ENCODE data around the gene C2CD4C. TPM values are rescaled to one million over a fixed set of nuclear protein-coding genes. Genes with fewer than 3 reads are reported as not detected.
"Not testable (repeated sequence)": the region's sequence is repeated elsewhere in the genome, so short reads cannot be mapped to it uniquely, and the experiment has no call there.

C2CD4C gene
- total RNA-seq, 2 experiments from 2014 or later: not detected

DNA sequence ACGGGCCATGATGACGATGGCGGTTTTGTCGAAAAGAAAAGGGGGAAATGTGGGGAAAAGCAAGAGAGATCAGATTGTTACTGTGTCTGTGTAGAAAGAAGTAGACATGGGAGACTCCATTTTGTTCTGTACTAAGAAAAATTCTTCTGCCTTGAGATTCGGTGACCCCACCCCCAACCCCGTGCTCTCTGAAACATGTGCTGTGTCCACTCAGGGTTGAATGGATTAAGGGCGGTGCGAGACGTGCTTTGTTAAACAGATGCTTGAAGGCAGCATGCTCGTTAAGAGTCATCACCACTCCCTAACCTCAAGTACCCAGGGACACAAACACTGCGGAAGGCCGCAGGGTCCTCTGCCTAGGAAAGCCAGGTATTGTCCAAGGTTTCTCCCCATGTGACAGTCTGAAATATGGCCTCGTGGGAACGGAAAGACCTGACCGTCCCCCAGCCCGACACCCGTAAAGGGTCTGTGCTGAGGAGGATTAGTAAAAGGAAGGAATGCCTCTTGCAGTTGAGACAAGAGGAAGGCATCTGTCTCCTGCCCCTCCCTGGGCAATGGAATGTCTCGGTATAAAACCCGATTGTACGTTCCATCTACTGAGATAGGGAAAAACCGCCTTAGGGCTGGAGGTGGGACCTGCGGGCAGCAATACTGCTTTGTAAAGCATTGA, 22.2 kb downstream of the C2CD4C start:
- POLR2A ChIA-PET, CTCF ChIA-PET: not testable (repeated sequence)

- POLR2A ChIA-PET, CTCF ChIA-PET: not testable (repeated sequence)
Observed at GRCh38 chr19:386189-386588, 22.8 kb downstream of the C2CD4C start.

GRCh38 chr19:384799-385169, 24.2 kb downstream of the C2CD4C start:
- POLR2A ChIA-PET: no interaction called here
- CTCF ChIA-PET: no interaction called here

DNA sequence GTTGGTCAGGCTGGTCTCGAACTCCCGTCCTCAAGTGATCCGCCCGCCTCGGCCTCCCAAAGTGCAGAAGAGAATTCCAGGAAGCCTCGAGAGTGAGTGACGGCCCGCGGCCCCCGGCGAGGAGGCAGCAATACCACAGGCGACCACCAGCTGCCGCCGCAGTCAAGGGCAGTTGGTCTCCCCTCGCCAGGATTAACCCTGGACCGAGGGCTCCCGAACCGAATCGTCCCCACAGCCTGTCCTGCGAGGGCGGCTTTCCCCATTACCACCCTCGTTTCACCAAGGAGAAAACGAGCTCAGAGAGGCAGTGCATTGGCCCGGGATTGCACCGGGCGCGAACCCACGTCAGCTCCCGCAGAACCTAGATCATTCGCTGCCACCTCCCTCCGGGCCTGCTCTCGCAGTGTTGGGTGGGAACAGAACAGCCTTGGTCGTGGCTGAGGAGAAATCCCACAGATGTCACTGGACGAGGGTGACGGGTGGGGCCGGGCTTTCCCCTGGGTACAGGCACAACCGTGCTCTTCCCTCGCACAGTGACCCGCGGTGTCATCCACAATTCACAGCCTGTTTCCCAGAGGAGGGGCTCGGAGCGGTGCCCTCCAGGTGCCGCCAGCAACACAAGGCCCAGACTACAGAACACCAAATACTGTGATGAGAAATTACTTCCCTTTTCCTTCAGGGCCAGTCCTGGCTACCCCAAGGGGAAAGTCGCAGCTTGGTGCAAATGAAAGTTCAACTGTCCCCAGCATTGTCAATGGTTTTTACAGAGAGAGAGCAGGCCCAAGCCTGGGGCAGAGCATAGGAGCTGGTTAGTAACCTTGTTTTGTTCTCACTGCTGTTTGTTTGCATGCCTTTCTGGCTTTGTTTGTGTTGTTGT, 24.8 kb downstream of the C2CD4C start:
- ChIA-PET CTCF (no interaction called here), POLR2A (no interaction called here)

DNA sequence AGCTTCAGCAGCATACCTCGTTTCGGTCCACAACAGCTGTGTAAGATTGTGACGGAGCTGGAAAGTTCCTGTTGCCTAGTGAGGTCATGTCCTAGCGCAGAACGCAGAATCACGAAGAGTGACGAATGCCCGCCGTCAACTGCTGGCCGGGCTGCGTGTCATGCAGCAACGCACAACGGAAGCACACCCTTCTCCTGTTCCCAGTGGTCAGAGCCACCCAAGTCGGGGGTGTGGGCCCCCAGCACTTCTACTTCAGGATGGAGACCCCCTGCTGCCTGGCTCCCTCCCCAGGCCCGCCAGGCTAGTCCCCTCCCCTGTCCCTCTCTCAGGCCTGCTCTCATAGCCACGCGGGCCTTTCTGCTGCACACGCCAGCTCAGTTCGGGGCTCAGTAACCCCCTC, 25.9 kb downstream of the C2CD4C start:
- POLR2A ChIA-PET: no interaction called here
- CTCF ChIA-PET: no interaction called here

GRCh38 chr19:382578-382977, 26.4 kb downstream of the C2CD4C start:
- POLR2A ChIA-PET, CTCF ChIA-PET: not testable (repeated sequence)

GRCh38 chr19:381901-382300, 27.0 kb downstream of the C2CD4C start:
- POLR2A ChIA-PET, CTCF ChIA-PET: not testable (repeated sequence)

DNA sequence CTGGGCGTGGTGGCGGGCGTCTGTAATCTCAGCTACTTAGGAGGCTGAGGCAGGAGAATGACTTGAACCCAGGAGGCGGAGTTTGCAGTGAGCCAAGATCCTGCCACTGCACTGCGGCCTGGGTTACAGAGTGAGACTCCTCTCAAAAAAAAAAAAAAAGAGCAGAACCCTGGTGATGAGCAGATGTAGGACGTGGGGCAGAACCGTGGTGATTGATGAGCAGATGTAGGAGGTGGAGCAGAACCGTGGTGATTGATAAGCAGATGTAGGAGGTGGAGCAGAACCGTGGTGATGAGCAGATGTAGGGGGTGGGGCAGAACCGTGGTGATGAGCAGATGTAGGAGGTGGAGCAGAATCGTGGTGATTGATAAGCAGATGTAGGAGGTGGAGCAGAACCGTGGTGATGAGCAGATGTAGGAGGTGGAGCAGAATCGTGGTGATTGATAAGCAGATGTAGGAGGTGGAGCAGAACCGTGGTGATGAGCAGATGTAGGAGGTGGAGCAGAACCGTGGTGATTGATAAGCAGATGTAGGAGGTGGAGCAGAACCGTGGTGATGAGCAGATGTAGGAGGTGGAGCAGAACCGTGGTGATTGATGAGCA, 28.2 kb downstream of the C2CD4C start:
- POLR2A ChIA-PET, CTCF ChIA-PET: not testable (repeated sequence)

DNA sequence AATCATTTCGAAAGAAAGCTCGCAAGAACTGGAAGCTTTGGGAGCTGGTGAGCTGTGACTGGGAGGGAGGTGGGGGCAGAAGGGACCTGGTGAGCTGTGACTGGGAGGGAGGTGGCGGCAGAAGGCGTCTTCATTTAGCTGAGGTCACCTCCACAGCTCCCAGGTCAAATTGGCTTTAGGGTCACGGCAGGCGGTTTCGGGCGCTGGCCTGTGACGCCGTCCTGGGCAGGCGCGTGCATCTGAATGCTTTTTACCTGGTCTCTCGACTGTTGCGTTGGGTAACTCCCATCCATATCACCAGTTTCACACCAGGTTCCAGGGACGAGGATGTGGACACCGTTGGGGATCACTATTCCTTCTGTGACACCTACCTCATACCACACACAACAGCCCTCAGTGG, 29.2 kb downstream of the C2CD4C start:
- POLR2A ChIA-PET: interaction anchor here (0.6 kb wide), 1 partner anchor 33 kb away, joined by 5 read pairs; no protein-coding TSS in a partner anchor
- CTCF ChIA-PET: no interaction called here

- ChIA-PET CTCF (no interaction called here), POLR2A (no interaction called here)
Observed at GRCh38 chr19:378706-379105, 30.2 kb downstream of the C2CD4C start.

GRCh38 chr19:377801-378581, 31.0 kb downstream of the C2CD4C start:
- ChIA-PET CTCF (no interaction called here), POLR2A (no interaction called here)

- CTCF ChIA-PET: no interaction called here
- POLR2A ChIA-PET: no interaction called here
Observed at GRCh38 chr19:376111-376470, 32.9 kb downstream of the C2CD4C start.

DNA sequence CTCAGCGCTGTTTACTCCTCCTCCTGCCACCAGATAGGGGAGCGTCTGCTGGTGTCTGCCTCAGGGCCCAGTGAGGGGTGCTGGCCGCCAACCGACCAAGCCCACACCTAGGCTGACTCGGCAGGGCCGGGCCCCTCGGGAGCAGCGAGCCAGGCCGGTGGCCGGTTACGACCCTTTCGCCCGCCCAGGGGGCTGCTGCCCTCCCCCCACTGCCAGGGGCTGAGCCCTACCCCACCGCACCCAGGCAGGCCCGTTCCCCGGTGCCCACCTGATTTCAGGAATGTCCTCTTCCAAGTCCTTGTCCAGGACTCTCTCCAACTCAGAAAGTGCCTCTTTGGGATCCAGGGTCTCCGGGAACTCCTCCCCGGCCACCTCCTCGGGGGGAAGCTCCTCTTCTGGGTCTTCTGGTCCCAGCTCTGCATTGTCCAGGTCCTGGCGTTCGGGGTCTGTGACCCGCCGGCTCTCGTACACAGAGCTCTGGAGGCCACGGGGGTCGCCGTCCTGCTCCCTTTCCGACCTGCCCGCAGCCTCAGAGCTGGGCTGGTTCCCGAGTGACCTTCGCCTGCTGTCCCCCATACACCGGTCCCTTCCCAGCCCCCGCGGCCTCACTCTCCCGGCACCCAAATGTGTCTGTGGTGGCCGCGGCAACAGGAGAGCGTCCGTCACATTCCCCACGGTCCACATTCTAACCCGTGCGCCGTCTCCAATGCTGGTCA, 33.4 kb downstream of the C2CD4C start:
- ChIA-PET CTCF (no interaction called here), POLR2A (interaction anchor here (0.5 kb wide), 1 partner anchor 106 kb away, joined by 7 read pairs; no protein-coding TSS in a partner anchor)

GRCh38 chr19:374886-375235, 34.1 kb downstream of the C2CD4C start:
- ChIA-PET POLR2A (no interaction called here), CTCF (no interaction called here)

- ChIA-PET CTCF (no interaction called here), POLR2A (no interaction called here)
Observed at GRCh38 chr19:374183-374885, 34.6 kb downstream of the C2CD4C start.

DNA sequence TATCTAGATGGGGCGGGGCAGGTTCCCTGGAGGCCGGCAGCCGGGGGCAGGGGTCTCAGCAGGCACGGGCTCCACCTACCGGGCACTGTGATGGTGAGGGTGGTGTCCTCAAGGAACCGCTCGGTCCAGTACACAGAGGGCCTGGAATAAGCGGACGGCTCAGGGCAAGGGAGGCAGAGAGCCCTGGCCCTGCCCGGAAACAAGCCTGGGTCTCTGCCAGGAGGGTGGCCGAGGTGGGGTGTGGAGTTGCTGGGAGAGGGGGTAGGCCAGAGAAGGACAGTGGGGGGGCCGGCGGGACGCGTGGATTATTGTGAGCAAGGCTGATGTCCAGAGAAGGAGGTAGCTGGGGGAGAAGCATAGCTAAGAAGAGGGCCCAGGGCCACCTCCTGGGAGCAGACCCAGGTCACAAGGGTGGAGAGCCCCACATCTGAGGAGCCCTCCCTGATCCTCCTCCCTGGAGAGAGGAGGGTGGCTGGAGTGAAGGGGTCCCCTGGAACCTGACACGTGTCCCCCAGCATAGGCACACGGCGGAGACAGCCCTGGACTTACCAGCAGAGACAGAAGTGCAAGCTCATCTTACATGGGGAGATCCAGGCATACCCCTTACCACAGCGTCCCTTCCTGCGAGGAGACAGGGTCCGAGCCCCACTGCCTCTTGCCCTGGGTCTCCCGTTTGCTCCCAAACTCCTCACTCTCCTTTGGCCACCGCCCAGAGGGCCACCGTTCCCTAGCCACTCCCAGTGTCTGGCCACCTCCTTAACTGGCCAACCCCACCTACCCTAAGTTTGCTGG, 35.4 kb downstream of the C2CD4C start:
- ChIA-PET CTCF (interaction anchor here (0.7 kb wide), 1 partner anchor 10 kb away, joined by 3 read pairs; no protein-coding TSS in a partner anchor), POLR2A (no interaction called here)

- ChIA-PET POLR2A (no interaction called here), CTCF (no interaction called here)
Observed at GRCh38 chr19:372306-372890, 36.5 kb downstream of the C2CD4C start.

DNA sequence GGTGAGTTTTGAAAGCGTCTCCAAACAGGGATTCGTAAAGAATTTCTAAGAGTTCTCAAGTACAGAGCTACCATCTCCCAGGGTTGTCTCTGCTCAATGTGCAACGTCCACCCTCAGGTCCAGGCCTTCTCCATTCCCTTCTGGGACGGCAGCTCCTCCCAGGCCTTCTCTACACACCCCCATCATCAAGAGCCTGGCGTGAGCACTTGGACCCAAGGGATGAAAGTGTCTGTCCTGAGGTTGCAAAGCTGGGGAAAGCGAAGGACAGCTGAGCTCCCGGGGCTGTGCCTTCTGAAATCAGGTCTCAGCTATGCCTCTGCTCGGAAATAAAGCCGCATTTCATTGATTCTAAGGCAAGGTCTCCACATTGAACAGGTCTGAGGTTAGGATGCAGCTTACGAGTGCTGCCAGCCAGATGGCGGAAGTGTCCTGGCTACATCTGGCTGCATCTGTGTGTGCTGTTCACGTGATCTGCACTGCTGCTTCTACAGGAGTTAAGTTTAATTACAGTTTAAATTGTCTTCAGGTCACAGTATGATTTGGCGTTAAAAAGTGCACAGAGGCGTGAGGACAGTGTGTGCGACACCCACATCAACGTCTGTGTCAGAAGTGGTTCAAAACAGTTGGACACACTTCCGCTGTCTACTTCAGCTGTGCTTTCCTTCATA, 37.3 kb downstream of the C2CD4C start:
- ChIA-PET POLR2A (no interaction called here), CTCF (no interaction called here)
